Activated CD8-positive, alpha-beta T cell treated with anti-CD3 and anti-CD28 coated beads for 36 hours (primary cell): Measurements from ENCODE around the gene THAP2. TPM values are rescaled to one million over a fixed set of nuclear protein-coding genes. Genes with fewer than 3 reads are reported as not detected.
A peak's percentile ranks its signal among the peaks of the same experiment; 100 is the strongest.

Source experiments
- ATAC-seq: fragments of 200-7000 bp; cut with Tn5 transposase; one replicate; pipeline ENCODE4 v1.10.0; 2021; ENCODE audit warnings: mild to moderate bottlenecking, moderate library complexity
- CTCF ChIA-PET: fragments of 350-600 bp; sonication (Branson Sonifier 250); formaldehyde crosslinking; loops from one replicate; lab custom pipeline; 2021; ENCODE audit warnings: antibody characterized with exemption; lab: Charles Lee
- POLR2A ChIA-PET: fragments of 350-600 bp; sonication (Branson Sonifier 250); formaldehyde crosslinking; loops from one replicate; lab custom pipeline; 2021; ENCODE audit warnings: antibody characterized with exemption; lab: Charles Lee
- DNase-seq: peaks from one replicate; pipeline ENCODE4 v3.0.0-alpha.2; 2020
- H3K27ac Mint-ChIP-seq: one replicate; pipeline ENCODE4 v1.8.0; 2021; ENCODE audit warnings: mild to moderate bottlenecking, mixed read lengths
- H3K27me3 Mint-ChIP-seq: one replicate; pipeline ENCODE4 v1.8.0; 2021; ENCODE audit warnings: mixed read lengths
- H3K36me3 Mint-ChIP-seq: one replicate; pipeline ENCODE4 v1.8.0; 2021; ENCODE audit warnings: low read depth, mixed read lengths
- H3K4me1 Mint-ChIP-seq: one replicate; pipeline ENCODE4 v1.8.0; 2021; ENCODE audit warnings: low read depth, mixed read lengths
- H3K4me3 Mint-ChIP-seq: one replicate; pipeline ENCODE4 v1.8.0; 2021; ENCODE audit warnings: mild to moderate bottlenecking, moderate library complexity, mixed read lengths
- H3K9me3 Mint-ChIP-seq: one replicate; pipeline ENCODE4 v1.8.0; 2021; ENCODE audit warnings: mixed read lengths
- intact Hi-C: fragments of 100-400 bp; cut with micrococcal nuclease; formaldehyde crosslinking; loops from one replicate; pipeline ENCODE4 v1.10.0; 2022
- total RNA-seq, 2 experiments: library from RNA; stranded (reverse); gene quantifications; one replicate each; pipeline ENCODE4 v1.2.3, GENCODE V29; 2021
- TF ChIP-seq, protein P1 (sequence below): fragments of 200-600 bp; IDR thresholded peaks from one replicate; pipeline ENCODE4 v1.8.0; 2022; ENCODE audit warnings: antibody characterized with exemption, mild to moderate bottlenecking

THAP2 gene
- total RNA-seq, 2 experiments from 2014 or later: 10.8 to 12.2 TPM

DNA sequence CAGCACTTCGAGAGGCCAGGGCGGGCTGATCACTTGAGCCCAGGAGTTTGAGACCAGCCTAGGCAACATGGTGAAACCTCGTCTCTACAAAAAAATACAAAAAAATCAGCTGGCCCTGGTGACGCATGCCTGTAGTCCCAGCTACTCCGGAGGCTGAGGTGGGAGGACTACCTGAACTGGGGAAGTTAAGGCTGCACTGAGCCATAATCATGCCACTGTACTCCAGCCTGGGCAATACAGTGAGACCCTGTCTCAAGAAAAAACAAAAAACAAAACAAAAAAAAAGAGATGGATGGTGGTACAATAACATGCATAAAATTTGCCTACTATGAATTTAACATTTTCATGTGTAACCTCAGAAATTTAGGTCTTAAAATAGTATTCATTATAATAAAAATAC lies 2.2 kb downstream of the THAP2 start:
- CTCF ChIA-PET: interaction anchor here (1.3 kb wide), 1 partner anchor 18 kb away, joined by 3 read pairs; no protein-coding TSS in a partner anchor
- POLR2A ChIA-PET: interaction anchor here (1.2 to 4.2 kb wide), 3 partner anchors 12 to 20 kb away, joined by 3 to 32 read pairs (median 5); partner anchors contain the start of gene TMEM19
- Mint-ChIP-seq H3K27ac (peak overlapping the region; percentile 100), H3K36me3 (peaks cover 30% of the 10 kb centered on the region), H3K4me1 (peaks cover 26% of the 10 kb centered on the region), H3K27me3 (no peaks in the 10 kb centered on the region), H3K4me3 (peak overlapping the region; percentile 100), H3K9me3 (peaks cover 5% of the 10 kb centered on the region)
- intact Hi-C loops: loop anchor here (10.0 kb wide), 1 partner anchor 179 kb away; no protein-coding TSS in a partner anchor
- DNase-seq (no peak), ATAC-seq (no peak)
- TF ChIP-seq, protein P1, sequence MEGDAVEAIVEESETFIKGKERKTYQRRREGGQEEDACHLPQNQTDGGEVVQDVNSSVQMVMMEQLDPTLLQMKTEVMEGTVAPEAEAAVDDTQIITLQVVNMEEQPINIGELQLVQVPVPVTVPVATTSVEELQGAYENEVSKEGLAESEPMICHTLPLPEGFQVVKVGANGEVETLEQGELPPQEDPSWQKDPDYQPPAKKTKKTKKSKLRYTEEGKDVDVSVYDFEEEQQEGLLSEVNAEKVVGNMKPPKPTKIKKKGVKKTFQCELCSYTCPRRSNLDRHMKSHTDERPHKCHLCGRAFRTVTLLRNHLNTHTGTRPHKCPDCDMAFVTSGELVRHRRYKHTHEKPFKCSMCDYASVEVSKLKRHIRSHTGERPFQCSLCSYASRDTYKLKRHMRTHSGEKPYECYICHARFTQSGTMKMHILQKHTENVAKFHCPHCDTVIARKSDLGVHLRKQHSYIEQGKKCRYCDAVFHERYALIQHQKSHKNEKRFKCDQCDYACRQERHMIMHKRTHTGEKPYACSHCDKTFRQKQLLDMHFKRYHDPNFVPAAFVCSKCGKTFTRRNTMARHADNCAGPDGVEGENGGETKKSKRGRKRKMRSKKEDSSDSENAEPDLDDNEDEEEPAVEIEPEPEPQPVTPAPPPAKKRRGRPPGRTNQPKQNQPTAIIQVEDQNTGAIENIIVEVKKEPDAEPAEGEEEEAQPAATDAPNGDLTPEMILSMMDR: no peak

DNA sequence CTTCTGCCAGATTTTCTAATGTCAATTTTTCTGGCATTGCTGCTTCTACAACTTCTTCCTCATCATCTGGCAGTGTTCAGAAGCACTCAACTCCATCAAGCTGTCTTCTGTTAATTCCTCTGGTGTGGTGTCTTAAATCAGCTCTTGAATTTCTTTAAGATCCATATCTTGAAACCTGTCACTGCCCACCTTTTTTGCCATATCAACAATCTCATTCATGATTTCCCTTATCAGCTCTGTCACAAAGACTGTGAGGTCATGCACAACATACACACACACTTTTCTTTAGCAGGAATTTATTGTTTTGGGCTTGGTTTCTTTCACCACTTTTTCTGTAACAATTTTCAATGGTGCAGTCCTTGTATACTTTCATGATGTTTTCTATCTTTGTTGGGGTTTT lies 7.2 kb downstream of the THAP2 start:
- intact Hi-C loops: no loop called here
- DNase-seq: no peak
- H3K4me3 Mint-ChIP-seq: no peak overlapping the region
- no peaks in the 10 kb centered on the region for H3K27me3 Mint-ChIP-seq
- H3K27ac Mint-ChIP-seq: no peak overlapping the region
- H3K36me3 Mint-ChIP-seq: peaks cover 8% of the 10 kb centered on the region
- POLR2A ChIA-PET: no interaction called here
- TF ChIP-seq, protein P1: no peak
- CTCF ChIA-PET: interaction anchor here (1.1 to 1.7 kb wide), 3 partner anchors 15 to 76 kb away, joined by 3 to 4 read pairs (median 3); no protein-coding TSS in a partner anchor
- H3K4me1 Mint-ChIP-seq: peaks cover 20% of the 10 kb centered on the region
- H3K9me3 Mint-ChIP-seq: peaks cover 3% of the 10 kb centered on the region
- ATAC-seq: no peak

DNA sequence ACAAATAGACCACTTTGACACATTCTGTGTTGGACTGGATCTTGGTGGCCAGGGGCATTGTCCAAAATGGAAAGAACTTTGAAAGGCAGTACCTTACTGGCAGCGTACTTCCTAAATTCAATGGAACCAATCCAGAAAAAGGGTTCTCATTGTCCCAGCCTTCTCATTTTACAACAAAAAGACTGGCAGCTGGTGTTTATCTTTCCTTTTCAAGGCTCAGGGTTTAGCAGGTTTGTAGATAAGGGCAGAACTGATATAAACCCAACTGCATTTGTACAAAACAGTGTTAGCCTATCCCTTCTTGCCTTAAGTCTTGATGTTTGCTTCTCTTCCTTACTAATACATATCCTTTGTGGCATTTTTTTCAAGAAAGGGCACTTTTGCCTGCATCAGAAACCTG lies 7.7 kb downstream of the THAP2 start:
- CTCF ChIA-PET: interaction anchor here (1.1 to 1.7 kb wide), 3 partner anchors 15 to 75 kb away, joined by 3 to 4 read pairs (median 3); no protein-coding TSS in a partner anchor
- Mint-ChIP-seq H3K36me3 (peaks cover 7% of the 10 kb centered on the region), H3K4me1 (peaks cover 20% of the 10 kb centered on the region), H3K4me3 (no peak overlapping the region), H3K9me3 (peaks cover 3% of the 10 kb centered on the region), H3K27ac (no peak overlapping the region), H3K27me3 (no peaks in the 10 kb centered on the region)
- intact Hi-C loops: no loop called here
- DNase-seq: no peak
- POLR2A ChIA-PET: no interaction called here
- ATAC-seq: no peak
- TF ChIP-seq, protein P1: no peak

DNA sequence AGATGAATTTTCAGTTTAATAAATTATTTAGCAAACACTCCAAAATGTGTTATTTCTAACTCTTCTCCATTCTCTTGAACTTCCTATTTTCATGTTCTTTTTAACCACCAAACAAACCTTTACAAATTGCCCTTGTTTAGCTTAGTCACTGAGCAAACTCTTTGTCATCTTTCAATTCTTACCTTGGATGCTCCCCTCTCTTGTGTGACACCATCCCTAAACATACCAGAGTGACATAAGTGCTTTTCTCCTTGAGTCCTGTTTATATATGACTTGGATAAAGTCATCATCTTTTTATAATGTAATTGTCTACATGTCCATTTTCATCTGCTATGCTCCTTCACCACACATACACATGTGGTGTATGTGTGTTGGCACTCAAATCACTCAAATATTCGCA lies 18.4 kb downstream of the THAP2 start:
- Mint-ChIP-seq H3K4me3 (no peak overlapping the region), H3K36me3 (no peaks in the 10 kb centered on the region), H3K27ac (no peak overlapping the region), H3K27me3 (no peaks in the 10 kb centered on the region), H3K9me3 (no peaks in the 10 kb centered on the region), H3K4me1 (peaks cover 8% of the 10 kb centered on the region)
- no peak for DNase-seq
- ATAC-seq: no peak
- TF ChIP-seq, protein P1: no peak
- CTCF ChIA-PET: no interaction called here
- intact Hi-C loops: no loop called here
- POLR2A ChIA-PET: no interaction called here

DNA sequence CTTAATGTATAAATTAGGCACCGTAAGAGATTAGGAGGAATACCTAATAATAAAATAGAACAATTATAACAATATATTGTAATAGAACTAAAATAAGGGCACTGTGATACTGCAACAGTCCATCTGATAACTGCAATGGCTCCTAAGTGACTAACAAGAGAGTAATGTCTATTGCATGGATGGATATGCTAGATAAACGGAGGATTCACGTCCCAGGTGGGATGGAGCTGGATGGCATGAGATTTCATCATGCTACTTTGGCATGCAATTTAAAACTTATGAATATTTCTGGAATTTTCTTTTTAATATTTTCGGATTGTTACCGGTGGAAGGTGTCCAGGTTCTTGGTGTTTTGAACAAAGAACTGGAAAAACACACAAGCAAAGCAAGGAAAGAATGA lies 19.5 kb downstream of the THAP2 start:
- H3K27me3 Mint-ChIP-seq: no peaks in the 10 kb centered on the region
- H3K27ac Mint-ChIP-seq: no peak overlapping the region
- intact Hi-C loops: no loop called here
- TF ChIP-seq, protein P1: no peak
- H3K4me1 Mint-ChIP-seq: peaks cover 19% of the 10 kb centered on the region
- H3K4me3 Mint-ChIP-seq: no peak overlapping the region
- DNase-seq (no peak), ATAC-seq (no peak)
- CTCF ChIA-PET: interaction anchor here (1.0 to 4.6 kb wide), 3 partner anchors 18 to 64 kb away, joined by 3 to 43 read pairs (median 27); partner anchors contain the start of genes THAP2 and ZFC3H1
- no peaks in the 10 kb centered on the region for H3K9me3 Mint-ChIP-seq
- POLR2A ChIA-PET: interaction anchor here (0.6 to 4.7 kb wide), 2 partner anchors 18 to 21 kb away, joined by 3 to 75 read pairs; partner anchors contain the start of genes THAP2 and ZFC3H1
- H3K36me3 Mint-ChIP-seq: no peaks in the 10 kb centered on the region
